IPS-18a (cell line): Measurements from ENCODE around the gene DDX50.
"Not testable (repeated sequence)": the region's sequence is repeated elsewhere in the genome, so short reads cannot be mapped to it uniquely, and the experiment has no call there.

Experiments used
- H3K27ac ChIP-seq: one replicate; pipeline ENCODE4 v1.5.1; 2013; ENCODE audit warnings: low read length
- H3K27me3 ChIP-seq: one replicate; pipeline ENCODE4 v1.6.1; 2013; ENCODE audit warnings: mild to moderate bottlenecking, low read length; ENCODE audit not compliant: control insufficient read depth, insufficient read depth
- H3K36me3 ChIP-seq: one replicate; pipeline ENCODE4 v1.6.1; 2013; ENCODE audit warnings: low read depth, low read length; ENCODE audit not compliant: control insufficient read depth
- H3K4me1 ChIP-seq: one replicate; pipeline ENCODE4 v1.6.1; 2013; ENCODE audit warnings: low read depth, low read length; ENCODE audit not compliant: control insufficient read depth
- H3K4me3 ChIP-seq: one replicate; pipeline ENCODE4 v1.5.1; 2013; ENCODE audit warnings: low read length
- H3K9ac ChIP-seq: one replicate; pipeline ENCODE4 v1.6.1; 2013; ENCODE audit warnings: mild to moderate bottlenecking, low read length, moderate library complexity
- H3K9me3 ChIP-seq: one replicate; pipeline ENCODE4 v1.6.1; 2013; ENCODE audit warnings: low read depth, low read length; ENCODE audit not compliant: control insufficient read depth

The DDX50 gene

GRCh38 chr10:68955832-68956532 lies 54.9 kb downstream of the DDX50 start, which contains the start of gene DDX21:
TSS of gene DDX21 (plus strand) at chr10:68956170. CDS start at chr10:68956226, 56 bp downstream.
- Histone ChIP-seq H3K27me3 (no peaks in the 10 kb centered on the region), H3K4me3 (peak within 1 kb of the TSS; percentile 86), H3K4me1 (peaks cover 7% of the 10 kb centered on the region), H3K36me3 (peaks cover 18% of the 10 kb centered on the region), H3K9ac (peak within 1 kb of the TSS; percentile 91), H3K9me3 (no peaks in the 10 kb centered on the region), H3K27ac (peak within 1 kb of the TSS; percentile 97)

- peaks cover 7% of the 10 kb centered on the region for H3K4me1 ChIP-seq
- H3K36me3 ChIP-seq: peaks cover 30% of the 10 kb centered on the region
- peak overlapping the region; percentile 12 for H3K27ac ChIP-seq
- no peaks in the 10 kb centered on the region for H3K9me3 ChIP-seq
- H3K4me3 ChIP-seq: peak overlapping the region; percentile 86
- H3K27me3 ChIP-seq: no peaks in the 10 kb centered on the region
- peak overlapping the region; percentile 91 for H3K9ac ChIP-seq
Measured at GRCh38 chr10:68957284-68957615, 56.1 kb downstream of the DDX50 start.

- H3K27ac ChIP-seq: peak overlapping the region; percentile 12
- peaks cover 34% of the 10 kb centered on the region for H3K36me3 ChIP-seq
- no peaks in the 10 kb centered on the region for H3K27me3 ChIP-seq
Measured at GRCh38 chr10:68957654-68958053, 56.5 kb downstream of the DDX50 start.

GRCh38 chr10:68959695-68960527 lies 58.8 kb downstream of the DDX50 start:
- no peaks in the 10 kb centered on the region for H3K9me3 ChIP-seq
- no peak overlapping the region for H3K4me3 ChIP-seq
- no peak overlapping the region for H3K27ac ChIP-seq
- H3K27me3 ChIP-seq: no peaks in the 10 kb centered on the region
- H3K4me1 ChIP-seq: peaks cover 7% of the 10 kb centered on the region
- no peak overlapping the region for H3K9ac ChIP-seq
- H3K36me3 ChIP-seq: peaks cover 57% of the 10 kb centered on the region

More at GRCh38 chr10:68957654-68958053, 56.5 kb downstream of the DDX50 start:
- Histone ChIP-seq H3K4me1 (peaks cover 7% of the 10 kb centered on the region), H3K9me3 (no peaks in the 10 kb centered on the region), H3K4me3 (peak overlapping the region; percentile 86), H3K9ac (peak overlapping the region; percentile 91)

GRCh38 chr10:68963151-68963550 lies 62.0 kb downstream of the DDX50 start:
- H3K27ac ChIP-seq: no peak overlapping the region
- H3K9ac ChIP-seq: no peak overlapping the region
- H3K4me1 ChIP-seq: no peaks in the 10 kb centered on the region
- peaks cover 88% of the 10 kb centered on the region for H3K36me3 ChIP-seq
- no peaks in the 10 kb centered on the region for H3K9me3 ChIP-seq
- no peaks in the 10 kb centered on the region for H3K27me3 ChIP-seq
- no peak overlapping the region for H3K4me3 ChIP-seq

- no peak overlapping the region for H3K4me3 ChIP-seq
- H3K27ac ChIP-seq: no peak overlapping the region
- H3K9me3 ChIP-seq: no peaks in the 10 kb centered on the region
- no peaks in the 10 kb centered on the region for H3K4me1 ChIP-seq
- H3K9ac ChIP-seq: no peak overlapping the region
- H3K36me3 ChIP-seq: peaks cover 100% of the 10 kb centered on the region
- H3K27me3 ChIP-seq: no peaks in the 10 kb centered on the region
Measured at GRCh38 chr10:68973975-68974374, 72.9 kb downstream of the DDX50 start.

GRCh38 chr10:68975936-68976473 lies 74.9 kb downstream of the DDX50 start:
- peaks cover 97% of the 10 kb centered on the region for H3K36me3 ChIP-seq
- not testable (repeated sequence) for H3K27me3 ChIP-seq, H3K4me3 ChIP-seq, H3K4me1 ChIP-seq, H3K27ac ChIP-seq, H3K9me3 ChIP-seq, H3K9ac ChIP-seq

- H3K4me3 ChIP-seq, H3K4me1 ChIP-seq, H3K9ac ChIP-seq, H3K27me3 ChIP-seq, H3K27ac ChIP-seq, H3K9me3 ChIP-seq: not testable (repeated sequence)
- H3K36me3 ChIP-seq: peaks cover 97% of the 10 kb centered on the region
Measured at GRCh38 chr10:68979738-68980137, 78.6 kb downstream of the DDX50 start.

GRCh38 chr10:68981074-68981473 lies 80.0 kb downstream of the DDX50 start:
- no peak overlapping the region for H3K4me3 ChIP-seq
- H3K36me3 ChIP-seq: peaks cover 92% of the 10 kb centered on the region
- no peaks in the 10 kb centered on the region for H3K27me3 ChIP-seq
- no peaks in the 10 kb centered on the region for H3K9me3 ChIP-seq
- H3K9ac ChIP-seq: no peak overlapping the region
- H3K27ac ChIP-seq: no peak overlapping the region
- H3K4me1 ChIP-seq: no peaks in the 10 kb centered on the region

- no peaks in the 10 kb centered on the region for H3K27me3 ChIP-seq
- H3K27ac ChIP-seq: no peak overlapping the region
- H3K9ac ChIP-seq: no peak overlapping the region
- H3K9me3 ChIP-seq: no peaks in the 10 kb centered on the region
- no peak overlapping the region for H3K4me3 ChIP-seq
- H3K4me1 ChIP-seq: no peaks in the 10 kb centered on the region
- H3K36me3 ChIP-seq: peaks cover 79% of the 10 kb centered on the region
Measured at GRCh38 chr10:68982389-68982788, 81.3 kb downstream of the DDX50 start.

- H3K9ac ChIP-seq: no peak overlapping the region
- peaks cover 4% of the 10 kb centered on the region for H3K4me1 ChIP-seq
- H3K9me3 ChIP-seq: no peaks in the 10 kb centered on the region
- peaks cover 29% of the 10 kb centered on the region for H3K36me3 ChIP-seq
- H3K27me3 ChIP-seq: no peaks in the 10 kb centered on the region
- H3K4me3 ChIP-seq: no peak overlapping the region
- no peak overlapping the region for H3K27ac ChIP-seq
Measured at GRCh38 chr10:68987611-68988010, 86.5 kb downstream of the DDX50 start.
